GM19324 (cell line): Measurements from ENCODE around the gene TOP1.

Source experiments
- ATAC-seq: cut with Tn5 transposase; IDR thresholded peaks from one replicate; pipeline ENCODE4 v1.9.1; 2021; ENCODE audit warnings: mild to moderate bottlenecking, moderate library complexity; ENCODE audit not compliant: unreplicated experiment, low FRiP score

Gene TOP1

GRCh38 chr20:41139227-41140093, 110.8 kb downstream of the TOP1 start:
- ATAC-seq, result no peak

GRCh38 chr20:41140226-41141133, 111.9 kb downstream of the TOP1 start:
- no peak for ATAC-seq

- ATAC-seq, result no peak
Observed at GRCh38 chr20:41141153-41141815, 112.7 kb downstream of the TOP1 start.

GRCh38 chr20:41142245-41142644, 113.6 kb downstream of the TOP1 start:
- no peak for ATAC-seq

GRCh38 chr20:41142919-41143318, 114.3 kb downstream of the TOP1 start:
- no peak for ATAC-seq

GRCh38 chr20:41143354-41143753, 114.7 kb downstream of the TOP1 start:
- no peak for ATAC-seq

GRCh38 chr20:41145317-41145716, 116.7 kb downstream of the TOP1 start:
- no peak for ATAC-seq

GRCh38 chr20:41145821-41146620, 117.4 kb downstream of the TOP1 start:
- ATAC-seq, result no peak

GRCh38 chr20:41147767-41148191, 119.2 kb downstream of the TOP1 start:
- no peak for ATAC-seq

- ATAC-seq, result no peak
Observed at GRCh38 chr20:41148942-41149341, 120.3 kb downstream of the TOP1 start.

- ATAC-seq, result no peak
Observed at GRCh38 chr20:41150664-41151063, 122.0 kb downstream of the TOP1 start.

- no peak for ATAC-seq
Observed at GRCh38 chr20:41151134-41151869, 122.7 kb downstream of the TOP1 start.

- ATAC-seq, result no peak
Observed at GRCh38 chr20:41152108-41152757, 123.6 kb downstream of the TOP1 start.

GRCh38 chr20:41154436-41155176, 126.0 kb downstream of the TOP1 start:
- no peak for ATAC-seq

- no peak for ATAC-seq
Observed at GRCh38 chr20:41155261-41155660, 126.6 kb downstream of the TOP1 start.

GRCh38 chr20:41158082-41158625, 129.5 kb downstream of the TOP1 start:
- ATAC-seq, result no peak

GRCh38 chr20:41159547-41159946, 130.9 kb downstream of the TOP1 start:
- ATAC-seq, result no peak

GRCh38 chr20:41160686-41161085, 132.1 kb downstream of the TOP1 start:
- no peak for ATAC-seq
